Naive thymus-derived CD4-positive, alpha-beta T cell (primary cell): ENCODE results near the gene SPSB3. TPM values are rescaled to one million over a fixed set of nuclear protein-coding genes. Genes with fewer than 3 reads are reported as not detected.

Experiments used
- ATAC-seq: fragments of 150-1000 bp; cut with Tn5 transposase; 2 replicates; pipeline ENCODE4 v1.10.0; 2021; ENCODE audit warnings: mild to moderate bottlenecking, moderate library complexity
- CTCF ChIA-PET: fragments of 350-600 bp; sonication (Branson Sonifier 250); formaldehyde crosslinking; loops from one replicate; lab custom pipeline; 2021; ENCODE audit warnings: antibody characterized with exemption; lab: Charles Lee
- POLR2A ChIA-PET: fragments of 350-600 bp; sonication (Branson Sonifier 250); formaldehyde crosslinking; loops from one replicate; lab custom pipeline; 2021; ENCODE audit warnings: antibody characterized with exemption, inconsistent platforms; lab: Charles Lee
- DNase-seq, 9 donors: peaks; one replicate each; pipeline versions ENCODE4 v3.0.0 to v3.0.0-alpha.2; 2020 to 2022; ENCODE audit warnings: mixed read lengths in 1 of 9
- H3K27ac ChIP-seq: one replicate; pipeline ENCODE4 v1.7.0; 2013; ENCODE audit warnings: mild to moderate bottlenecking, low read depth, low read length, moderate library complexity
- H3K27me3 ChIP-seq, 2 donors: one replicate each; pipeline ENCODE4 v1.7.0; 2013; ENCODE audit warnings: low read length in 2 of 2, mild to moderate bottlenecking in 2 of 2, moderate library complexity in 2 of 2; ENCODE audit not compliant: control insufficient read depth in 2 of 2, insufficient read depth in 2 of 2
- H3K36me3 ChIP-seq, 3 experiments: 1 replicate in 2 of 3; 2 replicates in 1 of 3; pipeline ENCODE4 v1.7.0; 2013; ENCODE audit warnings: low read length in 3 of 3, mild to moderate bottlenecking in 3 of 3, moderate library complexity in 1 of 3; ENCODE audit not compliant: insufficient read depth in 3 of 3, control insufficient read depth in 2 of 3
- H3K4me1 ChIP-seq, 2 donors: one replicate each; pipeline ENCODE4 v1.7.0; 2013; ENCODE audit warnings: low read length in 2 of 2, mild to moderate bottlenecking in 2 of 2, moderate library complexity in 1 of 2; ENCODE audit not compliant: control insufficient read depth in 2 of 2, insufficient read depth in 2 of 2
- H3K4me3 ChIP-seq: 2 replicates; pipeline ENCODE4 v1.7.0; 2013; ENCODE audit warnings: mild to moderate bottlenecking, low read length
- H3K9me3 ChIP-seq, 3 experiments: 1 replicate in 2 of 3; 2 replicates in 1 of 3; pipeline ENCODE4 v1.7.0; 2013; ENCODE audit warnings: low read length in 3 of 3; ENCODE audit not compliant: control insufficient read depth in 2 of 3
- H3K27ac Mint-ChIP-seq, 9 donors: one replicate each; pipeline ENCODE4 v1.8.0; 2020 to 2022; ENCODE audit warnings: mixed read lengths in 9 of 9, mild to moderate bottlenecking in 8 of 9, moderate library complexity in 5 of 9, inconsistent platforms in 2 of 9
- H3K27me3 Mint-ChIP-seq, 5 donors: one replicate each; pipeline ENCODE4 v1.8.0; 2021 to 2022; ENCODE audit warnings: mixed read lengths in 5 of 5, mild to moderate bottlenecking in 1 of 5
- H3K36me3 Mint-ChIP-seq, 5 donors: one replicate each; pipeline ENCODE4 v1.8.0; 2020 to 2022; ENCODE audit warnings: mixed read lengths in 5 of 5, mild to moderate bottlenecking in 3 of 5, inconsistent platforms in 1 of 5
- H3K4me1 Mint-ChIP-seq, 7 donors: one replicate each; pipeline ENCODE4 v1.8.0; 2020 to 2022; ENCODE audit warnings: mixed read lengths in 7 of 7, mild to moderate bottlenecking in 3 of 7, inconsistent platforms in 1 of 7
- H3K4me3 Mint-ChIP-seq, 10 donors: one replicate each; pipeline ENCODE4 v1.8.0; 2020 to 2022; ENCODE audit warnings: mild to moderate bottlenecking in 10 of 10, mixed read lengths in 10 of 10, moderate library complexity in 6 of 10, inconsistent platforms in 2 of 10
- H3K9me3 Mint-ChIP-seq, 11 donors: one replicate each; pipeline ENCODE4 v1.8.0; 2020 to 2022; ENCODE audit warnings: mixed read lengths in 11 of 11, mild to moderate bottlenecking in 4 of 11, inconsistent platforms in 1 of 11, moderate library complexity in 1 of 11
- intact Hi-C, 2 donors: fragments of 100-400 bp; cut with micrococcal nuclease; formaldehyde crosslinking; loops; one replicate each; pipeline ENCODE4 v1.15.1; 2023
- polyA plus RNA-seq, 2 donors: library from polyadenylated mRNA; unstranded; fragments of 300-500 nt; fragmentation: Illumina TruSeq; gene quantifications; one replicate each; pipeline ENCODE4 v1.2.3, GENCODE V29; 2021
- total RNA-seq, 6 experiments: library from RNA in 5 of 6; stranded (reverse) in 5 of 6; gene quantifications; 1 replicate in 5 of 6; 2 replicates in 1 of 6; pipeline ENCODE4 v1.2.3 and lab custom pipeline; 2021 to 2026

The SPSB3 gene
- total and polyA plus RNA-seq, 7 experiments from 2014 or later: 38.2 to 127 (median 67.0) TPM

GRCh38 chr16:1794908-1795666, 12.7 kb upstream of the SPSB3 start:
- Histone ChIP-seq H3K9me3 (peaks cover 0 to 6% (median 0%) of the 10 kb centered on the region in 3 experiments), H3K27ac (no peak overlapping the region), H3K36me3 (peaks cover 0 to 23% (median 0%) of the 10 kb centered on the region in 3 experiments), H3K4me1 (no peaks in the 10 kb centered on the region), H3K4me3 (no peak overlapping the region), H3K27me3 (no peaks in the 10 kb centered on the region)
- peaks cover 0 to 7% (median 0%) of the 10 kb centered on the region in 5 donors for H3K36me3 Mint-ChIP-seq
- H3K4me3 Mint-ChIP-seq: no peak overlapping the region
- intact Hi-C loops: no loop called here
- peaks cover 0 to 17% (median 6%) of the 10 kb centered on the region in 11 donors for H3K9me3 Mint-ChIP-seq
- ATAC-seq (no peak), DNase-seq (peak in 1 of 9 donors; percentile 4)
- H3K27ac Mint-ChIP-seq: no peak overlapping the region
- peaks cover 0 to 3% (median 0%) of the 10 kb centered on the region in 7 donors for H3K4me1 Mint-ChIP-seq
- POLR2A ChIA-PET: no interaction called here
- CTCF ChIA-PET: no interaction called here
- no peaks in the 10 kb centered on the region for H3K27me3 Mint-ChIP-seq

GRCh38 chr16:1794221-1794871, 12.0 kb upstream of the SPSB3 start:
- Mint-ChIP-seq H3K27me3 (no peaks in the 10 kb centered on the region), H3K4me1 (no peaks in the 10 kb centered on the region), H3K27ac (no peak overlapping the region), H3K4me3 (no peak overlapping the region), H3K36me3 (peaks cover 0 to 7% (median 0%) of the 10 kb centered on the region in 5 donors), H3K9me3 (peaks cover 0 to 14% (median 3%) of the 10 kb centered on the region in 11 donors)
- no peak overlapping the region for H3K27ac ChIP-seq
- H3K36me3 ChIP-seq: peaks cover 0 to 30% (median 0%) of the 10 kb centered on the region in 3 experiments
- intact Hi-C loops: no loop called here
- H3K4me3 ChIP-seq: no peak overlapping the region
- no peaks in the 10 kb centered on the region for H3K4me1 ChIP-seq
- no peaks in the 10 kb centered on the region for H3K27me3 ChIP-seq
- CTCF ChIA-PET: no interaction called here
- peak in 1 of 9 donors; percentile 4 for DNase-seq
- ATAC-seq: peak; percentile 17
- POLR2A ChIA-PET: no interaction called here
- peaks cover 0 to 6% (median 0%) of the 10 kb centered on the region in 3 experiments for H3K9me3 ChIP-seq

- H3K27ac Mint-ChIP-seq: no peak within 1 kb of the TSS
- peaks cover 0 to 9% (median 2%) of the 10 kb centered on the region in 11 donors for H3K9me3 Mint-ChIP-seq
- ATAC-seq: peak; percentile 9
- peaks cover 0 to 6% (median 0%) of the 10 kb centered on the region in 3 experiments for H3K9me3 ChIP-seq
- no peak within 1 kb of the TSS for H3K4me3 Mint-ChIP-seq
- H3K27ac ChIP-seq: no peak within 1 kb of the TSS
- no peaks in the 10 kb centered on the region for H3K4me1 ChIP-seq
- peaks cover 0 to 4% (median 0%) of the 10 kb centered on the region in 7 donors for H3K4me1 Mint-ChIP-seq
- H3K4me3 ChIP-seq: no peak within 1 kb of the TSS
- CTCF ChIA-PET: no interaction called here
- H3K36me3 Mint-ChIP-seq: peaks cover 0 to 5% (median 4%) of the 10 kb centered on the region in 5 donors
- intact Hi-C loops: no loop called here
- DNase-seq: peak in 1 of 9 donors; percentile 5
- H3K27me3 Mint-ChIP-seq: no peaks in the 10 kb centered on the region
- no peaks in the 10 kb centered on the region for H3K27me3 ChIP-seq
- peaks cover 0 to 36% (median 0%) of the 10 kb centered on the region in 3 experiments for H3K36me3 ChIP-seq
- POLR2A ChIA-PET: no interaction called here
Measured at GRCh38 chr16:1793578-1794220, 11.3 kb upstream of the SPSB3 start, which contains the start of gene IGFALS. TSS of gene IGFALS (minus strand) at chr16:1793705. CDS start at chr16:1793652, 53 bp downstream.

GRCh38 chr16:1792836-1793577, 10.6 kb upstream of the SPSB3 start:
- Histone ChIP-seq H3K9me3 (peaks cover 0 to 6% (median 0%) of the 10 kb centered on the region in 3 experiments), H3K4me3 (no peak overlapping the region), H3K4me1 (no peaks in the 10 kb centered on the region), H3K27me3 (no peaks in the 10 kb centered on the region), H3K36me3 (peaks cover 0 to 43% (median 4%) of the 10 kb centered on the region in 3 experiments), H3K27ac (no peak overlapping the region)
- POLR2A ChIA-PET: no interaction called here
- H3K36me3 Mint-ChIP-seq: peaks cover 0 to 5% (median 4%) of the 10 kb centered on the region in 5 donors
- intact Hi-C loops: no loop called here
- DNase-seq (peak in 1 of 9 donors; percentile 4), ATAC-seq (no peak)
- peaks cover 0 to 5% (median 0%) of the 10 kb centered on the region in 7 donors for H3K4me1 Mint-ChIP-seq
- no peaks in the 10 kb centered on the region for H3K27me3 Mint-ChIP-seq
- H3K4me3 Mint-ChIP-seq: no peak overlapping the region
- CTCF ChIA-PET: no interaction called here
- H3K9me3 Mint-ChIP-seq: peaks cover 0 to 9% (median 2%) of the 10 kb centered on the region in 11 donors
- H3K27ac Mint-ChIP-seq: no peak overlapping the region

- ATAC-seq (no peak), DNase-seq (peak in 1 of 9 donors; percentile 5)
- Histone ChIP-seq H3K27me3 (no peaks in the 10 kb centered on the region), H3K27ac (no peak overlapping the region), H3K4me3 (no peak overlapping the region), H3K9me3 (no peaks in the 10 kb centered on the region), H3K36me3 (peaks cover 0 to 52% (median 4%) of the 10 kb centered on the region in 3 experiments), H3K4me1 (no peaks in the 10 kb centered on the region)
- Mint-ChIP-seq H3K27me3 (no peaks in the 10 kb centered on the region), H3K9me3 (peaks cover 0 to 2% (median 1%) of the 10 kb centered on the region in 11 donors), H3K4me3 (no peak overlapping the region), H3K4me1 (peaks cover 0 to 5% (median 0%) of the 10 kb centered on the region in 7 donors), H3K27ac (no peak overlapping the region), H3K36me3 (peaks cover 0 to 5% (median 2%) of the 10 kb centered on the region in 5 donors)
- intact Hi-C loops: no loop called here
- POLR2A ChIA-PET: no interaction called here
- CTCF ChIA-PET: no interaction called here
Measured at GRCh38 chr16:1791943-1792812, 9.8 kb upstream of the SPSB3 start.
